H9 (cell line): ENCODE results near the gene ZFAND3. TPM values are rescaled to one million over a fixed set of nuclear protein-coding genes. Genes with fewer than 3 reads are reported as not detected.

Experiments used
- DNase-seq: peaks from one replicate; pipeline ENCODE4 v3.0.0-alpha.2; 2017
- H2AFZ ChIP-seq: one replicate; pipeline ENCODE4 v1.6.1; 2013; ENCODE audit warnings: mild to moderate bottlenecking, low read length, control low read depth, moderate library complexity
- H2AK5ac ChIP-seq: 2 replicates; pipeline ENCODE4 v1.6.1; 2013; ENCODE audit warnings: low read length, control low read depth, mixed read lengths; ENCODE audit not compliant: insufficient read length
- H2BK120ac ChIP-seq: one replicate; pipeline ENCODE4 v1.6.1; 2013; ENCODE audit warnings: low read depth, mild to moderate bottlenecking, low read length, control low read depth, inconsistent platforms; ENCODE audit not compliant: poor library complexity, severe bottlenecking
- H2BK12ac ChIP-seq: 2 replicates; pipeline ENCODE4 v1.6.1; 2013; ENCODE audit warnings: low read length, control low read depth, mixed read lengths, low read depth; ENCODE audit not compliant: insufficient read length
- H2BK15ac ChIP-seq: 2 replicates; pipeline ENCODE4 v1.6.1; 2013; ENCODE audit warnings: low read depth, low read length, control low read depth
- H2BK20ac ChIP-seq: one replicate; pipeline ENCODE4 v1.6.1; 2013; ENCODE audit warnings: low read depth, mild to moderate bottlenecking, low read length, control low read depth, inconsistent platforms; ENCODE audit not compliant: poor library complexity, severe bottlenecking
- H2BK5ac ChIP-seq: 2 replicates; pipeline ENCODE4 v1.6.1; 2013; ENCODE audit warnings: low read length, control low read depth, mixed read lengths; ENCODE audit not compliant: insufficient read length
- H3K14ac ChIP-seq: 2 replicates; pipeline ENCODE4 v1.6.1; 2013; ENCODE audit warnings: low read length, control low read depth; ENCODE audit not compliant: insufficient read depth
- H3K18ac ChIP-seq: 2 replicates; pipeline ENCODE4 v1.6.1; 2013; ENCODE audit warnings: low read depth, mild to moderate bottlenecking, mixed read lengths, low read length, control low read depth; ENCODE audit not compliant: insufficient read length
- H3K23ac ChIP-seq: 2 replicates; pipeline ENCODE4 v1.6.1; 2013; ENCODE audit warnings: low read length, control low read depth, mixed read lengths, low read depth; ENCODE audit not compliant: insufficient read length
- H3K23me2 ChIP-seq: 2 replicates; pipeline ENCODE4 v1.6.1; 2013; ENCODE audit warnings: low read depth, mild to moderate bottlenecking, mixed read lengths, low read length, control low read depth; ENCODE audit not compliant: insufficient read length, poor library complexity, severe bottlenecking
- H3K27ac ChIP-seq: 2 replicates; pipeline ENCODE4 v1.5.1; 2013; ENCODE audit warnings: low read length, control low read depth, mixed read lengths, low read depth; ENCODE audit not compliant: insufficient read length
- H3K27me3 ChIP-seq: 2 replicates; pipeline ENCODE4 v1.6.1; 2013; ENCODE audit warnings: low read length, control low read depth, inconsistent platforms; ENCODE audit not compliant: insufficient read depth
- H3K4ac ChIP-seq: 2 replicates; pipeline ENCODE4 v1.6.1; 2013; ENCODE audit warnings: low read depth, mild to moderate bottlenecking, control low read depth, inconsistent platforms, low read length, moderate library complexity
- H3K4me1 ChIP-seq: 2 replicates; pipeline ENCODE4 v1.6.1; 2013; ENCODE audit warnings: low read length, control low read depth, inconsistent platforms; ENCODE audit not compliant: insufficient read depth
- H3K4me2 ChIP-seq: 2 replicates; pipeline ENCODE4 v1.6.1; 2013; ENCODE audit warnings: low read length, control low read depth, mixed read lengths; ENCODE audit not compliant: insufficient read length, insufficient read depth
- H3K56ac ChIP-seq: 2 replicates; pipeline ENCODE4 v1.6.1; 2013; ENCODE audit warnings: low read depth, mild to moderate bottlenecking, mixed read lengths, low read length, control low read depth; ENCODE audit not compliant: insufficient read length
- H3K79me1 ChIP-seq: 2 replicates; pipeline ENCODE4 v1.6.1; 2013; ENCODE audit warnings: low read depth, mild to moderate bottlenecking, moderate library complexity, low read length, control low read depth, inconsistent platforms; ENCODE audit not compliant: insufficient read depth, poor library complexity, severe bottlenecking
- H3K79me2 ChIP-seq: 2 replicates; pipeline ENCODE4 v1.6.1; 2013; ENCODE audit warnings: low read length, control low read depth, inconsistent platforms; ENCODE audit not compliant: insufficient read depth
- H3K9ac ChIP-seq: 2 replicates; pipeline ENCODE4 v1.6.1; 2013; ENCODE audit warnings: low read length, control low read depth, mixed read lengths; ENCODE audit not compliant: insufficient read length; ENCODE audit errors: extremely low read depth
- H3K9me3 ChIP-seq: one replicate; pipeline ENCODE4 v1.6.1; 2013; ENCODE audit warnings: low read depth, low read length, inconsistent platforms; ENCODE audit not compliant: control insufficient read depth
- H3T11ph ChIP-seq: one replicate; pipeline ENCODE4 v1.6.1; 2013; ENCODE audit warnings: mild to moderate bottlenecking, low read length, control low read depth, inconsistent platforms
- H4K20me1 ChIP-seq: one replicate; pipeline ENCODE4 v1.6.1; 2013; ENCODE audit not compliant: control insufficient read depth, insufficient read length, insufficient read depth
- H4K5ac ChIP-seq: 2 replicates; pipeline ENCODE4 v1.6.1; 2013; ENCODE audit warnings: low read depth, mild to moderate bottlenecking, mixed read lengths, low read length, control low read depth; ENCODE audit not compliant: insufficient read length
- H4K8ac ChIP-seq: replicated peaks from 2 replicates; pipeline ENCODE4 v1.6.1; 2013; ENCODE audit warnings: low read length, control low read depth, mixed read lengths, low read depth; ENCODE audit not compliant: insufficient read length
- H4K91ac ChIP-seq: 2 replicates; pipeline ENCODE4 v1.6.1; 2013; ENCODE audit warnings: low read depth, mild to moderate bottlenecking, moderate library complexity, mixed read lengths, low read length, control low read depth; ENCODE audit not compliant: insufficient read length
- H3K27ac Mint-ChIP-seq, 3 experiments: 2 replicates in 2 of 3; 3 replicates in 1 of 3; pipeline ENCODE4 v1.8.0; 2020 to 2021; ENCODE audit warnings: mixed read lengths in 3 of 3, mild to moderate bottlenecking in 1 of 3, moderate library complexity in 1 of 3
- H3K27me3 Mint-ChIP-seq: 2 replicates; pipeline ENCODE4 v1.8.0; 2021; ENCODE audit warnings: low read depth, mild to moderate bottlenecking, moderate library complexity, mixed read lengths
- H3K36me3 Mint-ChIP-seq, 3 experiments: 2 replicates in 2 of 3; 3 replicates in 1 of 3; pipeline ENCODE4 v1.8.0; 2020 to 2021; ENCODE audit warnings: low read depth in 3 of 3, mixed read lengths in 3 of 3; ENCODE audit not compliant: insufficient read depth in 1 of 3
- H3K4me1 Mint-ChIP-seq, 2 experiments: 2 replicates each; pipeline ENCODE4 v1.8.0; 2020; ENCODE audit warnings: mixed read lengths in 2 of 2
- H3K4me3 Mint-ChIP-seq, 2 experiments: 2 replicates in 1 of 2; 3 replicates in 1 of 2; pipeline ENCODE4 v1.8.0; 2020 to 2021; ENCODE audit warnings: mild to moderate bottlenecking in 2 of 2, mixed read lengths in 2 of 2, moderate library complexity in 1 of 2
- H3K9me3 Mint-ChIP-seq, 2 experiments: 2 replicates in 1 of 2; 3 replicates in 1 of 2; pipeline ENCODE4 v1.8.0; 2020; ENCODE audit warnings: mild to moderate bottlenecking in 2 of 2, mixed read lengths in 2 of 2, moderate library complexity in 1 of 2
- CTCF ChIP-seq: fragments of 200-600 bp; sonication (generic); conservative IDR thresholded peaks from 3 replicates; pipeline ENCODE4 v1.8.0; 2021; ENCODE audit warnings: antibody characterized with exemption, mild to moderate bottlenecking
- WGBS: extraction: QIAGEN DNeasy Blood & Tissue Kit; methylation state at CpG from one replicate; pipeline ENCODE4 v1.1.7; 2013; ENCODE audit warnings: missing lambda C conversion rate, low lambda C conversion rate, mixed read lengths; ENCODE audit not compliant: insufficient read length; ENCODE audit errors: extremely low coverage; 5-methylcytosine and 5-hydroxymethylcytosine counted together
- total RNA-seq: library from RNA; stranded (reverse); gene quantifications from 2 replicates; pipeline ENCODE4 v1.2.1, GENCODE V29; 2021

The ZFAND3 gene
- total RNA-seq, 1 experiment from 2014 or later: 57.7 TPM

DNA sequence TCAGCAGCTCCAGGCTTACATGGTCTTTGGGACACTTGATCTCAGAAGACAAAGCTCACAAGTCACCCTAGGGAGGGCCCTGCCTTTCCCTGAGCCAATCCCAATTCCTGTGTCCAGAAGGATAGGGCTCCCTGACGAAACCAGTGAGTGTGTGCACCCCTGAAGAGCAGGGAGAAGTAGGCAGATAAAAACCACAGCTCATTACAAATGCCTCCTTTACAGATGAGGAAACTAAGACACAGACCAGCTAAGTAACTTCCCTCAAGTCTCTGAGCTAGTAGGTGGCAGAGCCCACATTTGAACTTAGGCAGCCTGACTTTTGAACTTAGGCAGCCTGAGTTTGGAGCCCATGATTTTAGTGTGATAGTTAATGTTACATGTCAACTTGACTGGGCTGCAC, 6.7 kb upstream of the ZFAND3 start:
- no peaks in the 10 kb centered on the region for H3K9me3 ChIP-seq
- no peaks in the 10 kb centered on the region for H3K79me2 ChIP-seq
- no peak overlapping the region for H2BK15ac ChIP-seq
- no peak overlapping the region for H3K56ac ChIP-seq
- no peaks in the 10 kb centered on the region for H3K27me3 ChIP-seq
- no peak for DNase-seq
- H3K36me3 Mint-ChIP-seq: no peaks in the 10 kb centered on the region
- no peak overlapping the region for H3K14ac ChIP-seq
- no peak overlapping the region for H2BK20ac ChIP-seq
- no CpG with 5 or more reads among the region's 1 CpG for WGBS
- H3K79me1 ChIP-seq: no peaks in the 10 kb centered on the region
- H2BK12ac ChIP-seq: no peak overlapping the region
- no peak overlapping the region for H3K18ac ChIP-seq
- no peaks in the 10 kb centered on the region for H4K20me1 ChIP-seq
- no peak overlapping the region for H3K4me2 ChIP-seq
- H4K91ac ChIP-seq: no peak overlapping the region
- no peak overlapping the region for H3T11ph ChIP-seq
- H3K27me3 Mint-ChIP-seq: peaks cover 23% of the 10 kb centered on the region
- no peak overlapping the region for H4K8ac ChIP-seq
- H3K27ac Mint-ChIP-seq: no peak overlapping the region
- no peak overlapping the region for H3K4ac ChIP-seq
- no peak for TF ChIP-seq CTCF
- H2AK5ac ChIP-seq: no peak overlapping the region
- no peak overlapping the region for H3K23ac ChIP-seq
- no peaks in the 10 kb centered on the region; a peak in 1 of 5 replicates for H3K9me3 Mint-ChIP-seq
- H3K4me1 ChIP-seq: no peaks in the 10 kb centered on the region
- no peak overlapping the region for H2BK120ac ChIP-seq
- H3K4me1 Mint-ChIP-seq: peaks cover 11 to 16% of the 10 kb centered on the region in 2 experiments
- no peaks in the 10 kb centered on the region for H3K23me2 ChIP-seq
- no peak overlapping the region for H3K9ac ChIP-seq
- H4K5ac ChIP-seq: no peak overlapping the region
- H2AFZ ChIP-seq: no peak overlapping the region
- H3K27ac ChIP-seq: no peak overlapping the region
- H3K4me3 Mint-ChIP-seq: no peak overlapping the region
- no peak overlapping the region for H2BK5ac ChIP-seq
